B cell (primary cell): ENCODE measurements around the gene TMEM144.

Experiments
- EZH2 ChIP-seq: IDR thresholded peaks from 2 replicates; pipeline ENCODE4 v1.6.1; 2012; ENCODE audit warnings: borderline replicate concordance, low read depth, mild to moderate bottlenecking, moderate library complexity, low read length; ENCODE audit not compliant: insufficient read depth, poor library complexity, severe bottlenecking
- TF ChIP-seq, protein P1 (sequence below): fragments of 200-600 bp; IDR thresholded peaks from one replicate; pipeline ENCODE4 v1.8.0; 2022; ENCODE audit warnings: antibody characterized with exemption, mild to moderate bottlenecking

DNA sequence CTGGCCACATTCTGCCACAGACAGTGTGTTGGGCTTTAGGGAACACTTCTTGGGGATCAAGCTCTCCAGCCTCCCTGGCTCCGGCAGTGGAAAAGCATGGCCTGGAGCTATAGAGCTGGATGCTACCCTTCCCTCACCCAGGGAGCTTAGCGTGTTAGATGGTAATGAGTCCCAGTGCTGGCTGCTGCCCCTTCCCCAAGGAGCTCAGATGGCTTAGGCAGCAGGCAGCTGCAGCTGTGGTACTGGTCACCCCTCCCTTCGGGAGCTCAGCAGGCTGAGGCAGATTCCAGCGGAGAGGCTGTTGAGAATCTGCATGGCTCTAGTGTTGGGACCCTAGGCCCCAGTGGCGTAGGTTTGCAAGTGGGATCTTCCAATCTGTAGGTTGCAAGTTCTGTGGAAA lies 19.5 kb downstream of the TMEM144 start:
- TF ChIP-seq EZH2: no peak
- TF ChIP-seq, protein P1, sequence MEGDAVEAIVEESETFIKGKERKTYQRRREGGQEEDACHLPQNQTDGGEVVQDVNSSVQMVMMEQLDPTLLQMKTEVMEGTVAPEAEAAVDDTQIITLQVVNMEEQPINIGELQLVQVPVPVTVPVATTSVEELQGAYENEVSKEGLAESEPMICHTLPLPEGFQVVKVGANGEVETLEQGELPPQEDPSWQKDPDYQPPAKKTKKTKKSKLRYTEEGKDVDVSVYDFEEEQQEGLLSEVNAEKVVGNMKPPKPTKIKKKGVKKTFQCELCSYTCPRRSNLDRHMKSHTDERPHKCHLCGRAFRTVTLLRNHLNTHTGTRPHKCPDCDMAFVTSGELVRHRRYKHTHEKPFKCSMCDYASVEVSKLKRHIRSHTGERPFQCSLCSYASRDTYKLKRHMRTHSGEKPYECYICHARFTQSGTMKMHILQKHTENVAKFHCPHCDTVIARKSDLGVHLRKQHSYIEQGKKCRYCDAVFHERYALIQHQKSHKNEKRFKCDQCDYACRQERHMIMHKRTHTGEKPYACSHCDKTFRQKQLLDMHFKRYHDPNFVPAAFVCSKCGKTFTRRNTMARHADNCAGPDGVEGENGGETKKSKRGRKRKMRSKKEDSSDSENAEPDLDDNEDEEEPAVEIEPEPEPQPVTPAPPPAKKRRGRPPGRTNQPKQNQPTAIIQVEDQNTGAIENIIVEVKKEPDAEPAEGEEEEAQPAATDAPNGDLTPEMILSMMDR: no peak
